GM18519 (cell line): Measurements from ENCODE around the gene HOXA11.

Experiments
- ATAC-seq: cut with Tn5 transposase; IDR thresholded peaks from one replicate; pipeline ENCODE4 v1.9.1; 2021; ENCODE audit warnings: mild to moderate bottlenecking, moderate library complexity; ENCODE audit not compliant: unreplicated experiment, low FRiP score

Gene HOXA11

DNA sequence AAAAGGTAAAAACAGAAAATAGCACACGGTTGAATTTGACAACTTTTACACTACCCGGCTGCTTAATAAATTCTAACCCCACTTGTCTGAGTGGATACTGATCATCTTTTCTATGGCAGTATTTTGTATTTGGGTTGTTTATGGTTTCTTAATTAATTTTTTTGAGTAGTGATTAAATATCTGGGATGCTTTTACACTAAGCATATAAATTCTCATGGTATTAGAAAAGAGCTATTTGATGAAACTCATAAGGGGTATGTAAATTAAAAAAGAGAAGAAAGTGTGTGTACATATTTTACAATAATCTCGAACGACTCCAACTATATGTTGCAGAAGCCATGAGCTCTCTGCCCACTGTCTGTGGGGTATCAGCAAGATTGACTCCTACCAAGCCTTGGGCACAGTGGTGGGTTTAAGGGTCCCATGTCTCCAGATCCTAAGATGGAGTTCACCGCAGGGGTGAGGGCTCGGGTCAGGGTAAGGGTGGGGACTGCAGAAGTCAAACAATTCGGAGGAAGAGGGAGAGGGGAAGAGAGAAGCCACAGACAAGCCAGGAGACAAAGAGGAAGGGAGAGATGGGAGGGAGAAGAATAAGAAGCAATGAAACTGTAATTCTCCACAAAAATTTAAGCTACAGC is 22.4 kb upstream of the HOXA11 start:
- no peak for ATAC-seq

DNA sequence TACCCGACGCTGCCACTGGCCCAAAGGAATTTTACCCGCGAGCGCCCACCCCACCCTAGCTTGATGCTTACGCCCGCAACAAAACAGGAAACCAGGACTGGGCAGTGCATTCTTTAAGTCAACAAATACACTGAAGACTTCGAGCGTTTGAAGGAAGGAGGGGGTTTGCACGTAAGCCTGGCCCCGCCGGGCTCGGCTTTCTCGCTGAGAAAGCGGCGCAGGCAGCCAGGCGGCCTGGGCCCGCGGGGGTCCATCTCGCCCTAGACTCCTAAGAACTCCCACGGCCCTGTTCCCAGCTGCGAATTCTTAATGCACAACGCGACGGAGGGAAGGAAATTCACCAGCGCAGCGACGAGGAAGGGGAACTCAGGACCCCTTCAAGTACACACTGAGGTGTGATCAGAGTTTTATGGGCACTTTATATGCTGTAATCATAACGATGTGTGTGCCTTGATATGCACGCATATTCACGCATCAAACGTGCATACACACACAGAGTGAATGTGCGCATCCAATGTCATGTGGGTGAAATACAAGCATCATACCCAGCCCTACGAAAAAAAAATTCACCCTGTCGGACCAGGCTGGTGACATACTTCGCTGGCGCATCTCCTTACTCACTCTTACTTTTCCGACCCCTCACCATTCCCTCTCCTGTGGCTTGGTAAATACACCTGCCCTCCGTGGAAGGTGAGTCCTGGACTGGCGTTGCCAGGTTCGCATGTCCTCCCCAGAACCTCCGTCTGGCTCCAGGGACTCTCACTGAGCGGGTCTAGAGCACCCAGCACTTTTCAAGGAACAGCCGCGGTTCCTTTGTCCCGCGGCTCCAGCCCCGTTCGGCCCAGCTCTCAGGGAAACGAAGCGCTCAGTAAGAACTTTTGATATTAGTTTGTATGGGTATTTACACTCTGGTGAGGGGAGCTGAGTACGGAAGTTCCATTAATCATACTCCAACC is 20.6 kb upstream of the HOXA11 start:
- ATAC-seq: no peak

DNA sequence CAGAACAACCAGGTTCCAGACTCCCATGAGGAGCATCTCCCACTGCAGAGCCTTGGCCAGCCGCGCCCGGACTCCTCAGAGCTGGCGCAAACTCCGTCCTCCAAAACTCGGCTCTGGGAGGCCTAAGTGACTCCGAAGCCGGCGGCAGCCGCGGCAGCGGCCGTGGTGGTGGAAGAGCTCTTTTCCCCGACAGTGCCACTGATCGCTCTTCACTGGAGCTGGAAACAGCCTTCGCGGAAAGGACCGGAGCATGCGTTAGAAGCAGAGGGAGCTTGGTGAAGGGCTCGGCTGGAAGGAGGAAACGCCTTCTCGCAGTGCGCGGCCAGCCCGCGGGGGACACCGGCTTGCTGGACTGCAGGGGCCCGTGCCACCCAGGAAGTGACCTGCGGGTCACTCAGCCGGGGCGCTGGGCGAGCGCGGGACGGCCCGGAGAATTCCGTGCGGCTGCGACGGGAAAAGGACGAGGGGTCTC is 19.9 kb upstream of the HOXA11 start:
- ATAC-seq: no peak

DNA sequence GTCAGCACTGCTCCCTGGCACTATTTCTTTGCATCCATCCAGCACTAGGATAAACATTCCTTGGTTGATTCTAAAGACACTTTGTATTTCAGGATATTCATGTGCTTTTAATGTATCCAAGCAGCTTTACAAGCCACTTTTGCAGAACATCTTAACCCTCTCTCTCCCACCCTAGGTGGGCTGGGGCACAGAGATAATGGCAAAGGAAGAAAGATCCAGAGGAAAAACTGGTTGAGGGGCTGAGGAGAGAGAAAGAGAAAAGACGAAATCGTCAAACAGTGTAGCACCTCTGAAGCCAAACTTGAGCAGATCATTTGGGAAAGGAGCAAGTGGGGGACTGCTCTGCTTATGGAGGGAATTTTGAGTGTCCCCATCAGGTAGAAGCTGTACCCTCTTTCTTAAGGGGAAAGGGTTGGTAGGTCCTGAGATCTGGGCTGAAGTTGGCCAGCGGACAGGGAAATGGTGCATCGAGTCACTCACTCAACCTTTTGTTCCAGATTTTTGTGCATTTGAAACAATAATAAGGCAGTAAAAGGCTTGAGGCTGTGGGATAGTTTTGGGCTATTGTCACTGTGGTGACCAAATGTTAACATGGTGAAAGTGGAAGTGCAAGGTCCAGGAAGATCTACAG is 19.0 kb upstream of the HOXA11 start:
- no peak for ATAC-seq

DNA sequence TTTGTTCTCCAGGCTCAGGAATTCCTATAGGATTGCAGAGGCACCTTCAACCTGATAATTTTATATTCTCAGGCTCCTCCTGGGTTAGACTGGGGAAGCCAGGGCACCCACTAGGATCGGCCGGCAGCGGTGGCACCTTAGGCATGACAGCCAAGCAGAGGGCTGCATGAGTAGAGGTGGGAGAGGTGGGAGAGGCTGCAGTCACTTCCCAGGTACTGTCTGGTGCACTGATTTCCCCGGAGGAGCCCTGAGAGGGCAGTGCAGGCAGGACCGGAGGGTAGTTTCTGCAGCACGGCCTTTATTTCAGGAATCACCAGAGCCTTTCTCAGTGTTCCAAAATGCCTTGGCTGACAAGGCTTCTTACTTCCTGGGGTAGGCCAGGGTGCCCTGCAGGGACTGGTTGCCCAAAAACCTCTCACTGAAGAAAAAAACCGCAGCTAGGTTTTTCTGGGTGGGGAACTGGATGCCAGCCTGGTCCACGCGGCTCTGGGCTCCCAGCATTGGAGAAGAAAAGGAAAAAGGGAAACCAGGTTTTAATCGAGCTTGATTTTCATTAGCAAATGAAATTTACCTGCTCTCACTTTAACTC is 18.4 kb upstream of the HOXA11 start:
- ATAC-seq: no peak

DNA sequence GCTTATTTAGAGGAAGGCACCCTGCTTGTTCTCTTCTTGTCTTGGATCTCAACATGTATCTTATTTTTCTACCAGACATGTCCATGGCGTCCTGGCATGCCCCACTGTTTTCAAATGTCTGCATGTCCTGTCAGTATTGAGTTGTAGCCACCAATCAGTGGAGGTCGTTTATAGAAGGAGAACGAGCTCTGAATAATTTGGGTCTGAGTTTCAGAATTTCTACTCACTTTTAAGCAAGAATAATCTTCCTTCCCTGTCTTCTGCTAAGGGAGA is 17.8 kb upstream of the HOXA11 start:
- ATAC-seq: no peak

DNA sequence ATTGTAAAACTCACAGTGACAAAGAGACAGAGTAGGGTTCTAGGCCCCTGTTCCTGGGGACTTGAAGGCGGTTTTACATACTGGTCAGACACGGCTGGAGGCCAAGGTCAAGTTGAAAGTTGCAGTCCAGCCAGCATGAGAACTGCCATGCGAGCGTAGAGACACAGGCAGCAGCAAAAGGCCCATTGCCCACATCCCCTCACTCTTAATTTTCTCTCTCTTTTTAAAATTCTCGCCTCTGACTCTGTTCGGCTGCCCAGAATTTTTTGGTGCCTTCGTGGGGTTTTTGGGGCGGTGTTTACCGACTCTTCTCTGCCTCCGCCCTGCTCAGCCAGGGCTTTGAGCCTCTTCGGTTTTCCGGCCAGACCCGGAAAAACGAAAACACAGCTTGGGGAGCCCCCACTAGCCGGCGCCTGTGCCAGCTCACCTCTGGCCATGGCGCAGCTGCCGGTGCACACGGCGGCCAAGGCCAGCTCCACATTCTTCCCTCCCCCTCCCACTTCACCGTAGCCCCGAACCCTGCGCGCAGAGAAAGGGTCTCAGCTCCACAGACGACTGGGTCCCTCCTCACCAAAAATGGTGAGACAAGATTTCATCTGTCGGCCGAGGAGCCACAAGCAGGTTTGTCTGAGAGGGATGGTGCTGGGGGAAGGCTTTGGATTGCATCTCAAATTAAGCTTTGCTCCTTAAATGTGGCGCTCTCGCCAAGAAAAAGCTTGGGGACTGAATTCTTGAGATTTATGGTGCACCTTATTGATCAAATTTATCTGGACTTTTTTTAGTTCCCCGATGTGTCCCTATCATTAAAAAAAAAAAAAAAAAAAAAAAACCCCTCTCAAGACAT is 17.2 kb upstream of the HOXA11 start:
- ATAC-seq: no peak

DNA sequence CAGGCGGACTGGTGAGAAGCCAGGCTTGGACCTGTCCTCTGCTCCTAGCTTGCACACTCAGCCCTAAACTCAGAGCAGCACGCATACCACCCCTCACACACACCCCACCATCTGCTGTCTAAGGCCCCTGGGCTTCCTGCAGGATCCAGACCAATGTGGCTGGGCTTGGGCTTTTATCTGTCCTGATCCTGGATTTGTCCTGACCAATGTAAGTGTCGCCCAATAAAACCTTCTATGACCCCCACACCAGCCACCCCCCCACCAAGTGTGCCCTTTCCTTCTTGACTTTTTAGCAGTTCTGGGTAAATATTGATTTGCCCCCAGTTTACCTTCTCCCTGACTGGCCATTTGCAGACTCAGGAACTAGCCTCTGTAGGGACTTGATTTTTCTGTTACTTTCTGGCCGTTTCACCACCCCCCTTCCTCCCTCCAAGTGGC is 16.6 kb upstream of the HOXA11 start:
- ATAC-seq: no peak

DNA sequence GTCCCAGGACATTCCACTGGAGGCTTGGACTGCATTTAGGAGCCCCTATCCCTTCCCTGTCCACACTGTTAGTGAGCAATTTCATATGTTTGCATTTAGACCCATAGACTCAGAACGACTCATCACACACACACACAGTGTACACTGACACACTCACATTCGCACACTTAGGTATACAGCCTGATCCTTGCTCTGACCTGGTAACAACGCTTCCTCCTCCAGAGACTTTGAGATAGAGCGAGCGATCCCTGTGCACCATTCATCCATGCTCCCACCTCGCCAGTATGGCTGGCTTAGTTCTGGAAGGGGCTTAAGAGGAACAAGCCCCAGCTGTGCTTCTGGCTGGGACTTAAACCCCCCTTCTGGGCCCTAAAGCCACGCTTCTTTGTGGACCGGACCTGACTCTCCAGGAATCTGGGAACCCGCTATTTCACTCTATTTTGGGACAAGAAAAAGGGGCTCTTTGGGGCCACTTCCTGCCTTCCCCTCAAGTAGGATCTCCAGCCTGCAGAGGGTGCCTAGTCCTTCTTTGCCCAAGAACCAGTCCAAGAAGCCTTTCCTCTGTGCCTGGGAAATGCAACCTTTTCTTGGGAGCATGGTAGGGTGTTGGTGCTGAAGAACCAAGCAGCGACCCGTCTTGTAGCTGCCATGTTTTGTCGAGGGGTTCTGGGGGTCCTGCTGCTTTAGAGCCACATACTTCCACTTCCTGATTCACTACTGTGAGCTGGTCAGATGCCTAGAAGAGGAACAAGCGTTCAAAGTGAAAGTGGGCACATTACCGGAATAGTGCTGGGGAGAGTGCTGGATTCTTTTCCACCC is 15.9 kb upstream of the HOXA11 start:
- no peak for ATAC-seq

DNA sequence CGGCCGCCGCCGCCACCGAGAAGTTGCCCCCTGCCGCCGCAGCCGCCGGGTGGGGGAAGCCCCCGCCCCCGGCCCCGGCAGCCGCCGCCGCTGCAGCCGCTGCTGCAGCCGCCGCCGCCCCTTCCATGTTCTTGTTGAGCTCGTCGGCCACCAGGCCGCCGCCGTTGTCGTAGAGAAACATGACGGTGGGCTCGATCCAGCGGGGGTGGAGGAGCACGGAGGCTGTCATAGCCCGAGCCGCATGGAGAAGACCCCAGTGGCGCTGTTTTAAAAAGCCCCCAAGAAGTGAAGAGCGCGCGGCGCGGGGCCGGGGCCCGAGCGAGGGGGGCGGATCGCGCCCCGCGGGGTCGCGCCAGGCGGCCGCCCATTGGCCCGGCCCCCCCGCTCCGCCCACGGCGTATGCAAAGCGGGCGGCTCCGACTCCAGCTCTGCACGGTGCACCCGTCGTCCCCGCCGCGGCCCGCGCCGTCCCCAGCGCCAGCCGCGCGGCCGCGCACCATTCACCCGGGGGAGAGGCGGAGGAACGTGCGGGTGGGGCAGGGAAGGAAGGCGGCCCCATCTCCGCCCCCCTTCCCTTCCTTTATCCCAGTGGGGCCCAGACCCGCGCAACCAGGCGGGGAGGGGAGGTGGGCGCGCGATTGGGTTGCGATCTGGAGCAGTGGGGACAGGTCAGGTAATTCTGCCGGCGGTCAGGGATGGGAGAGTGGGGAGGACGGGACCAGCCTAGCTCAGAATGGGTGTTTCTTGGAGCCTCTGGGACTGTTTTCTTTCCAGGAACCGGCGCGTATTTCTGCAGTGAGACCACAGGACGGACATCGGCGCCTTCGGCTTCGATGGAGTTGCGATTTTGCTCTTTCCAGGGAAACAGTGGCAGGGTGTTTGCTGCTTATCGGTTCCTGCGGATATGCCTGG is 15.1 kb upstream of the HOXA11 start, which contains the start of gene HOXA13:
HOXA13 (minus strand) TSS at position 243 of the 912 bp plus-strand sequence; CDS start at position 229, 14 bp downstream.
- ATAC-seq: no peak

DNA sequence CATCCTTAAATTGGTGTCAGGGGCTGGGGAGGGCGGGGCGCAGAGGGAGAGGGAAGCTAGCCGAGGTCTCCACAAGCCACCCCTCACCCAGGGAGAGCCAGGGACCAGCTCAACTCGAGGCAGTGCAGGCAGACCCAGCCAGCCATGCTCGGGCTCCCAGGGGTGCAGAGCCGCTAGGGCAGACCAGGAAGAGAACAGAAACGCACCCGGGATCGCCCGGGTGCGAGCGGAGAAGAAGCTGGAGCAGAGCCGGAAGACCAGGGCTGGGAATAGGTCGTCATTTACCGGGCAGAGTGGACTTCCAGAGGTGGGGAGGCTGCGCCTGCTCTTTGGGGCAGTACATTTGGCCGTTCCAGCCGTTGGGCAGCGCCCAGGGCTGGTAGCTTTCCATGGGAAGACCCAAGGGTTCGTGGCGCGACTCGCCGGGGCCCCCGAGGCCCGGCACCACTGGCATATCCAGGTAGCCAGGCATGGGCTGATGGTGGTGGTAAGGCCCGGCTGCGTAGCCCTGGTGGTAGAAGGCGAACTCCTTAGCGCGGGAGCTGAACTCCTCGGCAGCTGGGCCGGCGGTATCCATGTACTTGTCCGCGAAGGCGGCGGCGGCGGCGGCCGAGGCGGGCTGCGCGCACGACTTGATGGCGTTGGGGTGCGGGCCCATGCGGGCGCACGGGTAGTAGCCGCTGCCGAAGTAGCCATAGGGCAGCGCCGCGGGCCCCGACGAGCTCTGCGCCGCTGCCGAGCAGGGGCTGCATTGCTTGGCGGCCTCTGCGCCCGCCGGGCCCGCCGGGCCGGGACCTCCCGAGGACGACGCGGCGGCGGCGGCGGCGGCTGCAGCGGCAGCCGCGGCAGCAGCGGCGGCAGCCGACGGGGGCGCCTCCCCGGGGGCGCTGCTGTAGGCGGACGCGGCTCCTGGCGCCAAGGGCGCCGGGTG is 14.1 kb upstream of the HOXA11 start:
- ATAC-seq: no peak

DNA sequence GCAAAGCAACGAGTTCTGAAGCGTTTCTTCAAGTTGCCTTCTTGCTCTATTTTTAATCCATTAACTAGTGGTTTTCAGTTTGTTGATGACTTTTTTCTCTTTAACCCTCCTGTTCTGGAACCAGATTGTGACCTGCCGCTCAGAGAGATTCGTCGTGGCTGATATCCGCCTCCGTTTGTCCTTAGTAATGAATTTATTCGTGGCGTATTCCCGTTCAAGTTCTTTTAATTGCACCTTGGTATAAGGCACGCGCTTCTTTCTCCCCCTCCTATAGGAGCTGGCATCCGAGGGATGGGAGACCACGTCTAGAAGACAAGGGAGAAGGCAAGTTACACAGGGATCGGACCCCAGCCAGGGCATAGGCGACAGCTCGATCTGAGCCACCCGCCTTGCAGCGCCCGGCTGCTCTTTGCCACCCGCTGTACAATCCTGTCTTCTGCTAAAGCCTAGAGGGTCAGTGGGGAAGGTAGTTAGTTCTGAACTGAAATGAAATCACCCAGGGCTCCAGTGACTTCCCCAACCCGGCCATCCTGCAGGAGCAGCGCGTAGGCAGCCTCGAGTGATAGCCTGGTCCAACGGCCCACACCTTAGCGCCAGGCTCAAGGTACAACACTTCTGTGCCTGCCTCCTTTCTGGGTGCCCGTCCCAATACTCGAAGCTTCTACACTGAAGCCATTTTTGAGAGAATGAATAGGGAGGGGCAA is 13.3 kb upstream of the HOXA11 start:
- ATAC-seq: no peak

DNA sequence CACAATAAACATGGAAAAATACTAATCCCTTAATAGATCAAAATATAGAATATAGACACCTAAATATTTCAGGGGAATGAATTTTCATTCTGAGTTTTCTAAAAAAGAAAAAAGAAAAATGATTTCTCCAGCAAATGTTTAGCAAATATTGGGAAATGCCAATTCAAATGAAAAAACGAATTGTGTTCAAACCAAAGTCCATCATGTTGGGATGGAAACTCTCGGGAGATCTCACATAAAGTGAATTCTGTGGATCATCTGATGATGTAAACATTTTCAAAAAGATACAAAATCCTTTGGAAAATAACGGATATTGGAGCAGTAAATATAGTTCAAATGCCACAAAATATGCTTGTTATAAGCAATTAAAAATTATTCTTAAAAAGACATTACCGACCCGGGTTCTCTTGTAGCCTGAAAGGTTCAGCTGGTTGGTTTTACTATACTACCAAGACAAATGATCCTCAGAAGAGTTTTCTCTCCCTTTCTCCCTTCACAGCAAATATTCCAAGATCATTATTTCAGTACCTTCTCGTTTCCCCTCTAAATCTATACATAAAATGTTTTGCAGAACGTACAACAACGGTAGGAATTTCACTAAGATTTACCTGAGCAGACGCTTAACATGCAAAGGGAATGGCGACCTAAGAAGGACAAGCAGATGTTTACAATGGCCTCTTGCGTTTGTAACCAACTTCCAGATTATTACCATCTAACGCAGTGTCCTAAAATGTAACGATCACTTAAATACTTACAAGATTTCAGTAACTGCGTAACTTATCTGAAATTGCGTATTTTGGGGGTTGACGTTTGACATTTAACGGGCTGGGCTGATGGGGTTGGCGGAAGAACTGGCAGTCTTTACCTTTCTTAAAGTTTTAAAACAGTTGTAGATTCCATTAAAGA is 12.4 kb upstream of the HOXA11 start:
- no peak for ATAC-seq

DNA sequence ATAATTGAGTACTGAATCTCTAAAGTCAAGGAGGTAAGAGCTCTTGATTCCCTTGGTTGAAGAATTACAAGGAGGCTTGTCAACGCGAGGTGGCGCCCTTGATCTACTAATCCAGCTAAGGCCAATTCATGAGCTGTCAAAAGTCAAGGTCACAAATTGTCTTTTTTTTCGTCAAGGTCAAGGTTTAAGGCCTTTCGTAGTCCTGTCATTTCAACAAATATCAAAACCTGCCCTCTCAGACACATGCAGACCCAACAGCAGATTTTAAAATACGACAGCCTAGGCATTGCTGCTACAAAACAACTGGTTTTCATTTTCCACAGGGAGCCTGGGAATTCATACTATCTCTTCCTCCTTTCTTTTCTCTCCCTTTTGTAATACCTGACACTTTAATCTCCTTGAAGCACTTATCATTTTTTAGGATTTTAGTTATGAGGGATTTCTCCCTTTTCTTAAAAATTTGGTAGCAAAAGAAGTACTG is 11.3 kb upstream of the HOXA11 start:
- no peak for ATAC-seq

DNA sequence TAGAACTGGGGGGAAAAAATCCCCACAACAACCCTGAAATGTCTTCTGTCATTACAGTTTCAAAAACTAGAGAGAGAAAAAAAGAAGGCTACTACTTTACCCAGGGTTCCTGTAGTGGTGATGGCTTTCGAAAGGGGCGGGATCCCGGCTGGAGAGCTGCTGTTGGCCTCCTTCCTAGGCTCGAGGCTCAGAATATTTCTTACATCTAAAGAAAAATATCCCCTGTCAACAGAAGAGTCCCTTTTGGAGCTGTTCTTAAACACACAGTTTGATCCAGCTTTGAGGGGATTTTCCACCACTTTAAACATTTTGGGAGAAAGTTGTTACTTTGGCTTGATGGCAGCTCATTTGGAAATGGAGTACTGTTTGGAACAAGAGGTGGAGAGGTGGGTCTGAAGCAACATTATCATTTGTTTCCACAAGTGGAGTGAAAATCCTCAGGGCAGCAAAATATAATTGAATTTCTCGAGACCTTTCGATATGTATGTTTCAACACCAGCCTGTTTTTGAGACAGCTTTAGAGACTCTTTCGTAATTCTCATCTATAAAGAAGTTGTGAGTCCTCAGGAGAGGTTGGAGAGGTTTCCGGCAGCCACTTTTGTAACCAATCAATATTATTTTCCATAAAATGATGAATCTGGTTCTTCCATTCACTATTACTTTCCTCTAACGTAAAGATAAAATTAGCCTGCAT is 9.8 kb upstream of the HOXA11 start:
- ATAC-seq: no peak
